Chondrocyte (in vitro differentiated cells): Measurements from ENCODE around the gene EML6. TPM values are rescaled to one million over a fixed set of nuclear protein-coding genes. Genes with fewer than 3 reads are reported as not detected.

Source experiments
- DNase-seq: peaks from one replicate; pipeline ENCODE4 v3.0.0; 2021; ENCODE audit warnings: mixed read lengths, low spot score
- H3K27ac Mint-ChIP-seq: one replicate; pipeline ENCODE4 v1.8.0; 2021; ENCODE audit warnings: mild to moderate bottlenecking, moderate library complexity, mixed read lengths; ENCODE audit not compliant: unreplicated experiment
- H3K27me3 Mint-ChIP-seq: 2 replicates; pipeline ENCODE4 v1.8.0; 2021; ENCODE audit warnings: low read depth, mixed read lengths
- H3K36me3 Mint-ChIP-seq: 2 replicates; pipeline ENCODE4 v1.8.0; 2021; ENCODE audit warnings: low read depth, mixed read lengths
- H3K4me1 Mint-ChIP-seq: 2 replicates; pipeline ENCODE4 v1.8.0; 2021; ENCODE audit warnings: low read depth, mild to moderate bottlenecking, mixed read lengths
- H3K4me3 Mint-ChIP-seq: one replicate; pipeline ENCODE4 v1.8.0; 2021; ENCODE audit warnings: mild to moderate bottlenecking, moderate library complexity, mixed read lengths; ENCODE audit not compliant: unreplicated experiment
- H3K9me3 Mint-ChIP-seq: 2 replicates; pipeline ENCODE4 v1.8.0; 2021; ENCODE audit warnings: low read depth, mixed read lengths
- CTCF ChIP-seq: fragments of 200-600 bp; sonication (generic); IDR thresholded peaks from 2 replicates; pipeline ENCODE4 v1.5.0; 2021; ENCODE audit warnings: antibody characterized with exemption, mild to moderate bottlenecking, moderate library complexity
- total RNA-seq: library from RNA; stranded (reverse); gene quantifications from 3 replicates; pipeline ENCODE4 v1.2.1, GENCODE V29; 2021

The EML6 gene
- total RNA-seq, 1 donor from 2014 or later: 1.1 TPM

- Mint-ChIP-seq H3K4me1 (peaks cover 92% of the 10 kb centered on the region), H3K36me3 (no peaks in the 10 kb centered on the region), H3K27ac (peak overlapping the region; percentile 38), H3K27me3 (no peaks in the 10 kb centered on the region), H3K9me3 (no peaks in the 10 kb centered on the region), H3K4me3 (no peak overlapping the region)
- no peak for TF ChIP-seq CTCF
- DNase-seq: no peak
Measured at GRCh38 chr2:55006306-55006705, 282.8 kb downstream of the EML6 start.

GRCh38 chr2:55009277-55010060 is 286.0 kb downstream of the EML6 start:
- TF ChIP-seq CTCF: no peak
- Mint-ChIP-seq H3K27ac (peak overlapping the region; percentile 79), H3K4me1 (peaks cover 98% of the 10 kb centered on the region), H3K36me3 (no peaks in the 10 kb centered on the region), H3K27me3 (no peaks in the 10 kb centered on the region), H3K4me3 (peak overlapping the region; percentile 48), H3K9me3 (no peaks in the 10 kb centered on the region)
- no peak for DNase-seq

GRCh38 chr2:55010149-55010591 is 286.7 kb downstream of the EML6 start:
- Mint-ChIP-seq H3K36me3 (peaks cover 2% of the 10 kb centered on the region), H3K9me3 (no peaks in the 10 kb centered on the region), H3K4me3 (peak overlapping the region; percentile 48), H3K27ac (peak overlapping the region; percentile 79), H3K27me3 (no peaks in the 10 kb centered on the region), H3K4me1 (peaks cover 98% of the 10 kb centered on the region)
- no peak for TF ChIP-seq CTCF
- no peak for DNase-seq

GRCh38 chr2:55010915-55011314 is 287.5 kb downstream of the EML6 start:
- Mint-ChIP-seq H3K4me3 (peak overlapping the region; percentile 26), H3K9me3 (no peaks in the 10 kb centered on the region), H3K27ac (peak overlapping the region; percentile 79), H3K27me3 (no peaks in the 10 kb centered on the region), H3K4me1 (peaks cover 95% of the 10 kb centered on the region), H3K36me3 (peaks cover 2% of the 10 kb centered on the region)
- no peak for DNase-seq
- no peak for TF ChIP-seq CTCF

GRCh38 chr2:55011831-55012671 is 288.6 kb downstream of the EML6 start:
- H3K27ac Mint-ChIP-seq: peak overlapping the region; percentile 79
- H3K4me3 Mint-ChIP-seq: peak overlapping the region; percentile 14
- H3K9me3 Mint-ChIP-seq: no peaks in the 10 kb centered on the region
- peaks cover 88% of the 10 kb centered on the region for H3K4me1 Mint-ChIP-seq
- no peaks in the 10 kb centered on the region for H3K27me3 Mint-ChIP-seq
- TF ChIP-seq CTCF: no peak
- no peak for DNase-seq
- peaks cover 2% of the 10 kb centered on the region for H3K36me3 Mint-ChIP-seq
